RWPE1 (cell line): ENCODE measurements around the gene MKRN2OS.
"Not testable (repeated sequence)": the region's sequence is repeated elsewhere in the genome, so short reads cannot be mapped to it uniquely, and the experiment has no call there.

Experiments
- CTCF ChIA-PET: fragments of 350-600 bp; sonication (Branson Sonifier 250); formaldehyde crosslinking; extraction: SDS; loops from one replicate; lab custom pipeline; 2021; lab: Yijun Ruan, JAX
- POLR2A ChIA-PET: fragments of 400-600 bp; formaldehyde crosslinking; extraction: SDS; loops from one replicate; lab custom pipeline; 2020; ENCODE audit warnings: antibody characterized with exemption; ENCODE audit not compliant: low non-redundant PET; lab: Yijun Ruan, JAX
- DNase-seq: peaks from one replicate; pipeline ENCODE4 v3.0.0; 2012; ENCODE audit warnings: low spot score
- H3K27ac ChIP-seq: fragments of 450-650 bp; 2 replicates; pipeline ENCODE4 v1.5.1; 2017
- CTCF ChIP-seq: fragments of 450-650 bp; conservative IDR thresholded peaks from 2 replicates; pipeline ENCODE4 v1.5.1; 2017; ENCODE audit warnings: low read depth, mild to moderate bottlenecking

The MKRN2OS gene

GRCh38 chr3:12553921-12554391 lies 8.7 kb upstream of the MKRN2OS start:
- H3K27ac ChIP-seq: peak overlapping the region; percentile 75
- DNase-seq: no peak
- no peak for TF ChIP-seq CTCF
- ChIA-PET CTCF (interaction anchor here (0.6 to 0.7 kb wide), 2 partner anchors 708 to 1040 kb away, joined by 3 read pairs; no protein-coding TSS in a partner anchor), POLR2A (no interaction called here)

- no peak for DNase-seq
- H3K27ac ChIP-seq: no peak overlapping the region
- POLR2A ChIA-PET: no interaction called here
- CTCF ChIA-PET: no interaction called here
- no peak for TF ChIP-seq CTCF
Observed at GRCh38 chr3:12549971-12550760, 4.9 kb upstream of the MKRN2OS start.

- CTCF ChIA-PET: interaction anchor here (0.6 kb wide), 1 partner anchor 1188 kb away, joined by 3 read pairs; no protein-coding TSS in a partner anchor
- no peak overlapping the region for H3K27ac ChIP-seq
- no peak for DNase-seq
- POLR2A ChIA-PET: no interaction called here
- no peak for TF ChIP-seq CTCF
Observed at GRCh38 chr3:12544652-12545472, 437 bp downstream of the MKRN2OS start.

- POLR2A ChIA-PET, CTCF ChIA-PET, DNase-seq, H3K27ac ChIP-seq: not testable (repeated sequence)
Observed at GRCh38 chr3:12543497-12543896, 1.8 kb downstream of the MKRN2OS start.

- no peak for TF ChIP-seq CTCF
- no peak for DNase-seq
- POLR2A ChIA-PET: no interaction called here
- CTCF ChIA-PET: no interaction called here
- no peak overlapping the region for H3K27ac ChIP-seq
Observed at GRCh38 chr3:12541625-12542024, 3.7 kb downstream of the MKRN2OS start.

- POLR2A ChIA-PET: no interaction called here
- TF ChIP-seq CTCF: no peak
- CTCF ChIA-PET: no interaction called here
- H3K27ac ChIP-seq: no peak overlapping the region
- DNase-seq: no peak
Observed at GRCh38 chr3:12536423-12536822, 8.9 kb downstream of the MKRN2OS start.

- POLR2A ChIA-PET: no interaction called here
- CTCF ChIA-PET: no interaction called here
Observed at GRCh38 chr3:12532182-12532581, 13.1 kb downstream of the MKRN2OS start.

More at GRCh38 chr3:12532182-12532581, 13.1 kb downstream of the MKRN2OS start:
- no peak for TF ChIP-seq CTCF
- DNase-seq: no peak
- no peak overlapping the region for H3K27ac ChIP-seq
